ENCODE data around the gene RPIA.

DNA sequence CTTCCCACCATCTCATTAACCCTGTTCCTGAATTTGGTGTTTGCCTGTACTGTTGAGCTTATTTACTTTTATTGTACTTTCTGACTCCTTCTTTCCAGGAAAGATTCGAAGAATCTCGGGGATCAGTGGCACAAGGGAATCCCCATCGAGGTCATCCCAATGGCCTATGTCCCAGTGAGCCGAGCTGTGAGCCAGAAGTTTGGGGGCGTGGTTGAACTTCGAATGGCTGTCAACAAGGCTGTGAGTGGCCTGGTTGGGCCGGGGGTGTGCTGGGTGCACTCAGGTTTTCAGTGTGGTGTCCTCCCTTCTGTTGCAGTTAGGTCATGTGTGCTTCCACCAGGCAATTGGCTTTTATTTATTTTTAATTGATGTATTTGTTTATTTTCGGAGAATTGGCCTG is 45.0 kb downstream of the RPIA start:
- TF ChIP-seq EZH2 (optimal IDR thresholded peaks at IDR 0.05; ENCODE audit: low read depth, low read length) (no peak), EZH2phosphoT487 (IDR thresholded peaks at IDR 0.05; ENCODE audit: low read length) (no peak)
- TF ChIP-seq, protein P1, sequence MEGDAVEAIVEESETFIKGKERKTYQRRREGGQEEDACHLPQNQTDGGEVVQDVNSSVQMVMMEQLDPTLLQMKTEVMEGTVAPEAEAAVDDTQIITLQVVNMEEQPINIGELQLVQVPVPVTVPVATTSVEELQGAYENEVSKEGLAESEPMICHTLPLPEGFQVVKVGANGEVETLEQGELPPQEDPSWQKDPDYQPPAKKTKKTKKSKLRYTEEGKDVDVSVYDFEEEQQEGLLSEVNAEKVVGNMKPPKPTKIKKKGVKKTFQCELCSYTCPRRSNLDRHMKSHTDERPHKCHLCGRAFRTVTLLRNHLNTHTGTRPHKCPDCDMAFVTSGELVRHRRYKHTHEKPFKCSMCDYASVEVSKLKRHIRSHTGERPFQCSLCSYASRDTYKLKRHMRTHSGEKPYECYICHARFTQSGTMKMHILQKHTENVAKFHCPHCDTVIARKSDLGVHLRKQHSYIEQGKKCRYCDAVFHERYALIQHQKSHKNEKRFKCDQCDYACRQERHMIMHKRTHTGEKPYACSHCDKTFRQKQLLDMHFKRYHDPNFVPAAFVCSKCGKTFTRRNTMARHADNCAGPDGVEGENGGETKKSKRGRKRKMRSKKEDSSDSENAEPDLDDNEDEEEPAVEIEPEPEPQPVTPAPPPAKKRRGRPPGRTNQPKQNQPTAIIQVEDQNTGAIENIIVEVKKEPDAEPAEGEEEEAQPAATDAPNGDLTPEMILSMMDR (IDR thresholded peaks at IDR 0.05; ENCODE audit: low read length): no peak

All from MM.1S (cell line).